Activated T-cell treated with anti-CD3 and anti-CD28 coated beads, Interleukin-2, amount 50 U/mL, for 72 hours (primary cell): ENCODE data around the gene FHAD1. TPM values are rescaled to one million over a fixed set of nuclear protein-coding genes. Genes with fewer than 3 reads are reported as not detected.
"Not testable (repeated sequence)": the region's sequence is repeated elsewhere in the genome, so short reads cannot be mapped to it uniquely, and the experiment has no call there.

Experiments used
- ATAC-seq, 2 donors: fragments of 150-1000 bp; cut with Tn5 transposase; replicated peaks in 1 of 2; 2 replicates each; pipeline ENCODE4 v1.10.0; 2021; ENCODE audit warnings: moderate library complexity in 2 of 2, mild to moderate bottlenecking in 1 of 2
- DNase-seq, 2 donors: peaks; one replicate each; pipeline ENCODE4 v3.0.0; 2021 to 2022; ENCODE audit warnings: mixed read lengths in 1 of 2
- H3K27ac Mint-ChIP-seq: one replicate; pipeline ENCODE4 v1.8.0; 2022; ENCODE audit warnings: mild to moderate bottlenecking, moderate library complexity, mixed read lengths
- H3K27me3 Mint-ChIP-seq: one replicate; pipeline ENCODE4 v1.8.0; 2022; ENCODE audit warnings: low read depth, mixed read lengths
- H3K36me3 Mint-ChIP-seq, 2 donors: one replicate each; pipeline ENCODE4 v1.8.0; 2022; ENCODE audit warnings: mixed read lengths in 2 of 2, mild to moderate bottlenecking in 1 of 2; ENCODE audit not compliant: insufficient read depth in 2 of 2
- H3K4me1 Mint-ChIP-seq: one replicate; pipeline ENCODE4 v1.8.0; 2022; ENCODE audit warnings: low read depth, mixed read lengths
- H3K4me3 Mint-ChIP-seq, 2 donors: one replicate each; pipeline ENCODE4 v1.8.0; 2022; ENCODE audit warnings: mild to moderate bottlenecking in 2 of 2, mixed read lengths in 2 of 2, moderate library complexity in 2 of 2
- H3K9me3 Mint-ChIP-seq, 2 donors: one replicate each; pipeline ENCODE4 v1.8.0; 2022; ENCODE audit warnings: mixed read lengths in 2 of 2
- total RNA-seq, 2 donors: library from RNA; stranded (reverse); gene quantifications; one replicate each; pipeline ENCODE4 v1.2.3, GENCODE V29; 2022

Gene FHAD1
- total RNA-seq, 2 donors from 2014 or later: 0.49 TPM; not detected in 1

- H3K4me1 Mint-ChIP-seq: no peaks in the 10 kb centered on the region
- no peaks in the 10 kb centered on the region for H3K9me3 Mint-ChIP-seq
- no peak overlapping the region for H3K27ac Mint-ChIP-seq
- no peak overlapping the region for H3K4me3 Mint-ChIP-seq
- ATAC-seq (no peak), DNase-seq (no peak)
- peaks cover 5% of the 10 kb centered on the region for H3K27me3 Mint-ChIP-seq
- no peaks in the 10 kb centered on the region for H3K36me3 Mint-ChIP-seq
These were observed 117.7 kb downstream of the FHAD1 start for GRCh38 chr1:15364740-15365139.

- no peak for ATAC-seq
- Mint-ChIP-seq H3K27ac (no peak overlapping the region), H3K9me3 (no peaks in the 10 kb centered on the region), H3K4me1 (no peaks in the 10 kb centered on the region), H3K4me3 (no peak overlapping the region), H3K27me3 (peaks cover 5% of the 10 kb centered on the region), H3K36me3 (no peaks in the 10 kb centered on the region)
- DNase-seq: no peak
These were observed 121.9 kb downstream of the FHAD1 start for GRCh38 chr1:15368888-15369287.

GRCh38 chr1:15370268-15370667 is 123.2 kb downstream of the FHAD1 start:
- Mint-ChIP-seq H3K27ac (no peak overlapping the region), H3K9me3 (no peaks in the 10 kb centered on the region), H3K36me3 (no peaks in the 10 kb centered on the region), H3K4me3 (no peak overlapping the region), H3K27me3 (no peaks in the 10 kb centered on the region), H3K4me1 (no peaks in the 10 kb centered on the region)
- no peak for ATAC-seq
- DNase-seq: no peak

GRCh38 chr1:15370781-15371520 is 123.9 kb downstream of the FHAD1 start:
- Mint-ChIP-seq H3K27ac (no peak overlapping the region), H3K27me3 (no peaks in the 10 kb centered on the region), H3K4me3 (no peak overlapping the region), H3K9me3 (no peaks in the 10 kb centered on the region), H3K36me3 (no peaks in the 10 kb centered on the region), H3K4me1 (no peaks in the 10 kb centered on the region)
- ATAC-seq (no peak), DNase-seq (no peak)

- Mint-ChIP-seq H3K4me1 (no peaks in the 10 kb centered on the region), H3K4me3 (no peak overlapping the region), H3K9me3 (no peaks in the 10 kb centered on the region), H3K27ac (no peak overlapping the region), H3K27me3 (no peaks in the 10 kb centered on the region), H3K36me3 (no peaks in the 10 kb centered on the region)
- no peak for ATAC-seq
- no peak for DNase-seq
These were observed 124.9 kb downstream of the FHAD1 start for GRCh38 chr1:15371610-15372545.

- Mint-ChIP-seq H3K27ac (no peak overlapping the region), H3K9me3 (no peaks in the 10 kb centered on the region), H3K36me3 (no peaks in the 10 kb centered on the region), H3K4me3 (no peak overlapping the region), H3K27me3 (peaks cover 19% of the 10 kb centered on the region), H3K4me1 (no peaks in the 10 kb centered on the region)
- ATAC-seq (no peak), DNase-seq (no peak)
These were observed 131.7 kb downstream of the FHAD1 start for GRCh38 chr1:15378729-15379128.

GRCh38 chr1:15379151-15379550 is 132.1 kb downstream of the FHAD1 start:
- DNase-seq, H3K4me1 Mint-ChIP-seq, H3K36me3 Mint-ChIP-seq, H3K4me3 Mint-ChIP-seq, H3K9me3 Mint-ChIP-seq, H3K27ac Mint-ChIP-seq, ATAC-seq: not testable (repeated sequence)
- peaks cover 23% of the 10 kb centered on the region for H3K27me3 Mint-ChIP-seq

GRCh38 chr1:15380601-15381508 is 133.8 kb downstream of the FHAD1 start:
- H3K27me3 Mint-ChIP-seq: peaks cover 40% of the 10 kb centered on the region
- ATAC-seq (no peak), DNase-seq (no peak)
- no peak overlapping the region for H3K27ac Mint-ChIP-seq
- peaks cover 17% of the 10 kb centered on the region for H3K4me1 Mint-ChIP-seq
- no peaks in the 10 kb centered on the region for H3K36me3 Mint-ChIP-seq
- H3K9me3 Mint-ChIP-seq: no peaks in the 10 kb centered on the region
- no peak overlapping the region for H3K4me3 Mint-ChIP-seq

- H3K36me3 Mint-ChIP-seq: no peaks in the 10 kb centered on the region
- ATAC-seq (no peak), DNase-seq (no peak)
- H3K9me3 Mint-ChIP-seq: no peaks in the 10 kb centered on the region
- H3K4me3 Mint-ChIP-seq: no peak overlapping the region
- peaks cover 47% of the 10 kb centered on the region for H3K27me3 Mint-ChIP-seq
- peaks cover 23% of the 10 kb centered on the region for H3K4me1 Mint-ChIP-seq
- H3K27ac Mint-ChIP-seq: no peak overlapping the region
These were observed 134.8 kb downstream of the FHAD1 start for GRCh38 chr1:15381805-15382204.

- H3K4me3 Mint-ChIP-seq: no peak overlapping the region
- DNase-seq (no peak), ATAC-seq (no peak)
- peaks cover 26% of the 10 kb centered on the region for H3K4me1 Mint-ChIP-seq
- H3K27me3 Mint-ChIP-seq: peaks cover 48% of the 10 kb centered on the region
- H3K36me3 Mint-ChIP-seq: no peaks in the 10 kb centered on the region
- no peaks in the 10 kb centered on the region for H3K9me3 Mint-ChIP-seq
- no peak overlapping the region for H3K27ac Mint-ChIP-seq
These were observed 135.8 kb downstream of the FHAD1 start for GRCh38 chr1:15382601-15383518.

- H3K27me3 Mint-ChIP-seq: peaks cover 47% of the 10 kb centered on the region
- H3K4me1 Mint-ChIP-seq: peaks cover 26% of the 10 kb centered on the region
- no peak overlapping the region for H3K4me3 Mint-ChIP-seq
- no peak for ATAC-seq
- no peaks in the 10 kb centered on the region for H3K9me3 Mint-ChIP-seq
- no peak overlapping the region for H3K27ac Mint-ChIP-seq
- H3K36me3 Mint-ChIP-seq: no peaks in the 10 kb centered on the region
- no peak for DNase-seq
These were observed 136.8 kb downstream of the FHAD1 start for GRCh38 chr1:15383810-15384209.

- ATAC-seq: no peak
- no peaks in the 10 kb centered on the region for H3K9me3 Mint-ChIP-seq
These were observed 137.4 kb downstream of the FHAD1 start for GRCh38 chr1:15384301-15384901.

More at GRCh38 chr1:15384301-15384901, 137.4 kb downstream of the FHAD1 start:
- peaks cover 46% of the 10 kb centered on the region for H3K27me3 Mint-ChIP-seq
- no peak overlapping the region for H3K27ac Mint-ChIP-seq
- H3K4me3 Mint-ChIP-seq: peak overlapping the region in 1 of 2 donors; percentile 59
- no peak for DNase-seq
- H3K36me3 Mint-ChIP-seq: no peaks in the 10 kb centered on the region
- peaks cover 26% of the 10 kb centered on the region for H3K4me1 Mint-ChIP-seq
